Measurements from ENCODE around the gene PAH. TPM values are rescaled to one million over a fixed set of nuclear protein-coding genes. Genes with fewer than 3 reads are reported as not detected.

The PAH gene
- total and polyA plus RNA-seq, 2 of the 13 experiments (the other 11 are each of a cell fraction or from before 2014, with no cell fraction given) = 192 to 451 TPM

DNA sequence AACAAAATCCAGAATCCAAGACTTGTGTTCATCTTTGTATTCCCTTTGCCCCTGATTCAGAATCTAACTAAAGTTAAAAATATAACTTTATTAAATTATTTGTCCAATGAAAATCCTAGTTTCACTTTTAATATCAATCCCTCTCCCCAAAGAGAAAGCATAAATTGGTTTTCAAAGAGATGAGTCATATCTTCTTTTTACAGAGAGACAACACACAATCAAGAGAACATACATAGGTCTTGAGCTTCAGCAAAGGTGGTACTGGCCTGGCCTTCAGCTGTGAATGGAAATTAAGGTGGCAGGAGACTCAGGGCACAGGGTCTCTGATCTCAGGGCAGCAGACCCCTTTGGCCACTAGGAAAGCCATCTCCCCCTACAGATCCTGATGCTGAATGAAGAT is 36.2 kb upstream of the PAH start:
- no TSS peak for BruUV-seq (replicated peaks)
- Histone ChIP-seq H3K4me1 (ENCODE audit: insufficient read depth, low read length) (peaks cover 31% of the 10 kb centered on the region), H3K9me3 (ENCODE audit: low read length) (no peaks in the 10 kb centered on the region), H3K79me2 (ENCODE audit: insufficient read depth, low read length) (no peaks in the 10 kb centered on the region), H4K20me1 (ENCODE audit: insufficient read depth, low read length) (no peaks in the 10 kb centered on the region), H3K4me3 (replicated peaks in 1 of 3; ENCODE audit: insufficient read depth in 1 of 3, low read depth in 2 of 3, low read length in 3 of 3) (no peak overlapping the region), H2AFZ (ENCODE audit: low read length) (no peak overlapping the region), H3K36me3 (replicated peaks in 1 of 2; ENCODE audit: control insufficient read depth in 1 of 2, insufficient read depth in 2 of 2, low read length in 2 of 2) (no peaks in the 10 kb centered on the region), H3K4me2 (ENCODE audit: low read depth, low read length) (no peak overlapping the region), H3K27ac (ENCODE audit: extremely low read length, insufficient read depth, low read length) (no peak overlapping the region), H3K27me3 (ENCODE audit: control insufficient read depth in 1 of 2, insufficient read depth in 2 of 2, low read length in 2 of 2) (peaks cover 6 to 37% of the 10 kb centered on the region in 2 experiments; a peak in 4 of 5 replicates), H3K9ac (ENCODE audit: insufficient read depth, low read depth, low read length) (no peak overlapping the region)
- DNase-seq (ENCODE audit: low spot score) (no peak), FAIRE-seq (no peak), ATAC-seq (no peak)
- in situ Hi-C loops (cut with HindIII; ENCODE audit: extremely low pct_ligation_motif_present, low pct_unique_long_range_greater_than_20kb) = no loop called here
- CTCF ChIA-PET (ENCODE audit: low intra/inter-chr PET ratio, low total read pairs) = no interaction called here
- TF ChIP-seq, protein P1, sequence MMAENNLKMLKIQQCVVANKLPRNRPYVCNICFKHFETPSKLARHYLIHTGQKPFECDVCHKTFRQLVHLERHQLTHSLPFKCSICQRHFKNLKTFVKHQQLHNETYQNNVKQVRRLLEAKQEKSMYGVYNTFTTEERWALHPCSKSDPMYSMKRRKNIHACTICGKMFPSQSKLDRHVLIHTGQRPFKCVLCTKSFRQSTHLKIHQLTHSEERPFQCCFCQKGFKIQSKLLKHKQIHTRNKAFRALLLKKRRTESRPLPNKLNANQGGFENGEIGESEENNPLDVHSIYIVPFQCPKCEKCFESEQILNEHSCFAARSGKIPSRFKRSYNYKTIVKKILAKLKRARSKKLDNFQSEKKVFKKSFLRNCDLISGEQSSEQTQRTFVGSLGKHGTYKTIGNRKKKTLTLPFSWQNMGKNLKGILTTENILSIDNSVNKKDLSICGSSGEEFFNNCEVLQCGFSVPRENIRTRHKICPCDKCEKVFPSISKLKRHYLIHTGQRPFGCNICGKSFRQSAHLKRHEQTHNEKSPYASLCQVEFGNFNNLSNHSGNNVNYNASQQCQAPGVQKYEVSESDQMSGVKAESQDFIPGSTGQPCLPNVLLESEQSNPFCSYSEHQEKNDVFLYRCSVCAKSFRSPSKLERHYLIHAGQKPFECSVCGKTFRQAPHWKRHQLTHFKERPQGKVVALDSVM (CRISPR knock-in tag; IDR thresholded peaks at IDR 0.05) = no peak
- TF ChIP-seq, protein P2, sequence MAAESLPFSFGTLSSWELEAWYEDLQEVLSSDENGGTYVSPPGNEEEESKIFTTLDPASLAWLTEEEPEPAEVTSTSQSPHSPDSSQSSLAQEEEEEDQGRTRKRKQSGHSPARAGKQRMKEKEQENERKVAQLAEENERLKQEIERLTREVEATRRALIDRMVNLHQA (CRISPR knock-in tag; IDR thresholded peaks at IDR 0.05) = no peak
- TF ChIP-seq ZNF432 (CRISPR knock-in tag; IDR thresholded peaks at IDR 0.05; ENCODE audit: borderline replicate concordance) = no peak
- TF ChIP-seq, protein P3, sequence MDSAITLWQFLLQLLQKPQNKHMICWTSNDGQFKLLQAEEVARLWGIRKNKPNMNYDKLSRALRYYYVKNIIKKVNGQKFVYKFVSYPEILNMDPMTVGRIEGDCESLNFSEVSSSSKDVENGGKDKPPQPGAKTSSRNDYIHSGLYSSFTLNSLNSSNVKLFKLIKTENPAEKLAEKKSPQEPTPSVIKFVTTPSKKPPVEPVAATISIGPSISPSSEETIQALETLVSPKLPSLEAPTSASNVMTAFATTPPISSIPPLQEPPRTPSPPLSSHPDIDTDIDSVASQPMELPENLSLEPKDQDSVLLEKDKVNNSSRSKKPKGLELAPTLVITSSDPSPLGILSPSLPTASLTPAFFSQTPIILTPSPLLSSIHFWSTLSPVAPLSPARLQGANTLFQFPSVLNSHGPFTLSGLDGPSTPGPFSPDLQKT (CRISPR knock-in tag; IDR thresholded peaks at IDR 0.05; ENCODE audit: borderline replicate concordance) = no peak
- no peak for TF ChIP-seq ETS1 (CRISPR knock-in tag; IDR thresholded peaks at IDR 0.05)
- no peak for TF ChIP-seq ZNF605 (CRISPR knock-in tag; IDR thresholded peaks at IDR 0.05)
- no peak for TF ChIP-seq ZNF782 (CRISPR knock-in tag; IDR thresholded peaks at IDR 0.05; ENCODE audit: borderline replicate concordance)
- no peak for TF ChIP-seq PHB2 (IDR thresholded peaks at IDR 0.05; ENCODE audit: partially characterized antibody)
- TF ChIP-seq HMGXB3 (CRISPR knock-in tag; IDR thresholded peaks at IDR 0.05; ENCODE audit: borderline replicate concordance) = no peak
- TF ChIP-seq EEA1 (CRISPR knock-in tag; IDR thresholded peaks at IDR 0.05; ENCODE audit: borderline replicate concordance) = no peak
- TF ChIP-seq ZKSCAN1 (IDR thresholded peaks at IDR 0.05; ENCODE audit: low read length) = no peak
- no peak for TF ChIP-seq ZNF709 (CRISPR knock-in tag; IDR thresholded peaks at IDR 0.05)
- no peak for TF ChIP-seq ATF2 (CRISPR knock-in tag; IDR thresholded peaks at IDR 0.05)
- TF ChIP-seq MZF1 (CRISPR knock-in tag; IDR thresholded peaks at IDR 0.05; ENCODE audit: borderline replicate concordance) = no peak
- TF ChIP-seq ZFP90 (CRISPR knock-in tag; IDR thresholded peaks at IDR 0.05; ENCODE audit: borderline replicate concordance) = no peak
- intact Hi-C loops (cut with micrococcal nuclease; ENCODE audit: unreplicated experiment) = no loop called here
- POLR2A ChIA-PET = no interaction called here

Measured in HepG2 (cell line).